Measurements from ENCODE around the gene LEO1. TPM values are rescaled to one million over a fixed set of nuclear protein-coding genes. Genes with fewer than 3 reads are reported as not detected.
A peak's percentile ranks its signal among the peaks of the same experiment; 100 is the strongest.

Gene LEO1
- total RNA-seq, 2 donors from 2014 or later: 9.0 to 10.6 TPM

DNA sequence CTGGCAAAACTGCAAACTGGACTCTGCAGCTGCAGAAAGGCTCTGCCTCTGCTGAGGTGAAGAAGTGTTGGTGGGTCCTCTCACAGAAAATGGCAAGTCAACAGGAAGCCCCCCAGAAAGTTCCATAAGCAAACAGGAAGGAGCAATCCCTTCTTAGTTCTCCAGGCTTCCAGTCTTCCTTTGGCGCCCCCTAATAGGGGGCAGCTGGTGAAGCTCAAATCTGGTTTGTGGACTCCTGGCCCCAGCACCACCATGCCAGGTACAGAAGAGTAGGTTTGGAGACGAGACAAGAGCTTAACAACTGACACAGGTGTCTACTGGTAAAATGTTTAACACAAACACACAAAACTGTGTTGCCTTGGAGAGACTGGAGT, 35.5 kb downstream of the LEO1 start:
- Histone ChIP-seq H3K36me3 (peaks cover 7% of the 10 kb centered on the region), H3K4me1 (no peaks in the 10 kb centered on the region), H3K27me3 (no peaks in the 10 kb centered on the region), H3K27ac (no peak overlapping the region), H3K4me3 (no peak overlapping the region), H3K9me3 (no peaks in the 10 kb centered on the region)
- peak; percentile 34 for DNase-seq (ENCODE audit: low spot score)
- TF ChIP-seq, protein P1, sequence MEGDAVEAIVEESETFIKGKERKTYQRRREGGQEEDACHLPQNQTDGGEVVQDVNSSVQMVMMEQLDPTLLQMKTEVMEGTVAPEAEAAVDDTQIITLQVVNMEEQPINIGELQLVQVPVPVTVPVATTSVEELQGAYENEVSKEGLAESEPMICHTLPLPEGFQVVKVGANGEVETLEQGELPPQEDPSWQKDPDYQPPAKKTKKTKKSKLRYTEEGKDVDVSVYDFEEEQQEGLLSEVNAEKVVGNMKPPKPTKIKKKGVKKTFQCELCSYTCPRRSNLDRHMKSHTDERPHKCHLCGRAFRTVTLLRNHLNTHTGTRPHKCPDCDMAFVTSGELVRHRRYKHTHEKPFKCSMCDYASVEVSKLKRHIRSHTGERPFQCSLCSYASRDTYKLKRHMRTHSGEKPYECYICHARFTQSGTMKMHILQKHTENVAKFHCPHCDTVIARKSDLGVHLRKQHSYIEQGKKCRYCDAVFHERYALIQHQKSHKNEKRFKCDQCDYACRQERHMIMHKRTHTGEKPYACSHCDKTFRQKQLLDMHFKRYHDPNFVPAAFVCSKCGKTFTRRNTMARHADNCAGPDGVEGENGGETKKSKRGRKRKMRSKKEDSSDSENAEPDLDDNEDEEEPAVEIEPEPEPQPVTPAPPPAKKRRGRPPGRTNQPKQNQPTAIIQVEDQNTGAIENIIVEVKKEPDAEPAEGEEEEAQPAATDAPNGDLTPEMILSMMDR (IDR thresholded peaks at IDR 0.05): no peak

DNA sequence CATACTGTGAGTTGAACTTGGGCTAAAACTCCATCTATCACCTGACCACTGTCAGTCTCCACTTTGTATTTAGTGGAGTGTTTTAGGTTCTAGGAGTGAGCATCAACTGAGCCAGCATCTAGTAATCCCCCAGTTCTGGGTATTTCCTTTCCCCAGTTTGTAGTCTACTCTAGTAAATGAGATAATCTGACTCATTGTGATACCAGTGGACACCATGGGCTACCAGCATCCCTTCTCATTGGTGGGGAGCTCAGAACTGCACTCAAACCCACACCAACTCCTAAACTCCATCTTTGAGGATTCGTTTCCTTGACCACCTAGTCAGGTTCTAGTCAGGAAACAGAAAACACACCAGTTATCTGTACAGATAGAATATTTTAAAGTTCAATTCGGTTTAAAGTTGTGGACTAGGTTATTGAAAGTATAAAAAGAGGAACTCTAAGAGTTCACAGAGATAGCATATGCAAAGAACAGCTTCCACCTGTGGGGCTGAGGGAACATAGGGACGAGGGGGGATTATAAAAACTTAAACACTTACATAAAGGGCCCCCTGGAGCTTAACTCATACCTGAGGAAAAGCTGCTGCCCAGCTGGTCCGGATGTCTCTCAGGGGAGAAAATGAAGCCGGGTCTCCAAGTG, 36.0 kb downstream of the LEO1 start:
- Histone ChIP-seq H3K4me3 (no peak overlapping the region), H3K36me3 (peaks cover 12% of the 10 kb centered on the region), H3K27ac (no peak overlapping the region), H3K27me3 (no peaks in the 10 kb centered on the region), H3K9me3 (no peaks in the 10 kb centered on the region), H3K4me1 (no peaks in the 10 kb centered on the region)
- TF ChIP-seq, protein P1 (IDR thresholded peaks at IDR 0.05): no peak
- no peak for DNase-seq (ENCODE audit: low spot score)

DNA sequence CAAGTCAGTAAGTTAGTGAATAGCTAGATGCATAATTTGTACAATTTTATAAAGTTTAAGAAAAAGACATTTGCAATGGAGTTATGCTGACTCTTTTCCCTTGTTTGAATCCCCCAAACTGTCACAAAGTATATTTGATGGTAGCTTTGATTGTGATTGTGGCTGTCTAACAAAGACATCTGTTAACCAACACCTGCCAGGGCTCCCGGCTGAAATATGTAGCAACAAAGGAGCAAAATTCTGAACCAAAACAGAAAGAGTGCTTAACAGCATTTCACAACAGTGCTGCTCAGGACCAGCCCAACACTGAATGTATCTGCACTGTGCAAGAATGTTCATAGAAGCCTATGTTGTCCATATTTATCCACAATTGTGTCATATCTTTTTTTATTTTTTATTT, 39.4 kb downstream of the LEO1 start:
- Histone ChIP-seq H3K4me1 (no peaks in the 10 kb centered on the region), H3K27ac (no peak overlapping the region), H3K27me3 (no peaks in the 10 kb centered on the region), H3K9me3 (no peaks in the 10 kb centered on the region), H3K4me3 (no peak overlapping the region), H3K36me3 (peaks cover 7% of the 10 kb centered on the region)
- TF ChIP-seq, protein P1 (IDR thresholded peaks at IDR 0.05): no peak
- DNase-seq (ENCODE audit: low spot score): peak; percentile 28

DNA sequence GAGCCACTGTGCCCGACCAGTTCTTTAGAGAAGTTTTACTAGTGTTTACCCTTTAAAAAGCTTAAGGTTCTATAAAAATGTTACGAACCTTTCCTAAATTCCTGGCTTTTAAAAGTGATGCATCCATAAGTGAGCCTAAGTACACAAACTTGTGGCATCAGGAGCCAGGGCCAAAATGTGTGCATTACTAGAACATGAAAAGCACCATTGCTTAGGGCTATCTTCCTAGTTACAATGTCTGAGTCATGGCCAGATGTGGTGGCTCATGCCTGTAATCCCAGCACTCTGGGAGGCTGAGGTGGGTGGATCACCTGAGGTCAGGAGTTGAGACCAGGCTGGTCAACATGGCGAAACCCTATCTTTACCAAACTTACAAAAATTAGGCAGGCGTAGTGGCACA, 39.9 kb downstream of the LEO1 start:
- TF ChIP-seq, protein P1 (IDR thresholded peaks at IDR 0.05): no peak
- H3K9me3 ChIP-seq: no peaks in the 10 kb centered on the region
- H3K4me1 ChIP-seq: no peaks in the 10 kb centered on the region
- peak; percentile 16 for DNase-seq (ENCODE audit: low spot score)
- H3K36me3 ChIP-seq: peaks cover 7% of the 10 kb centered on the region
- no peak overlapping the region for H3K4me3 ChIP-seq
- no peaks in the 10 kb centered on the region for H3K27me3 ChIP-seq
- H3K27ac ChIP-seq: no peak overlapping the region

DNA sequence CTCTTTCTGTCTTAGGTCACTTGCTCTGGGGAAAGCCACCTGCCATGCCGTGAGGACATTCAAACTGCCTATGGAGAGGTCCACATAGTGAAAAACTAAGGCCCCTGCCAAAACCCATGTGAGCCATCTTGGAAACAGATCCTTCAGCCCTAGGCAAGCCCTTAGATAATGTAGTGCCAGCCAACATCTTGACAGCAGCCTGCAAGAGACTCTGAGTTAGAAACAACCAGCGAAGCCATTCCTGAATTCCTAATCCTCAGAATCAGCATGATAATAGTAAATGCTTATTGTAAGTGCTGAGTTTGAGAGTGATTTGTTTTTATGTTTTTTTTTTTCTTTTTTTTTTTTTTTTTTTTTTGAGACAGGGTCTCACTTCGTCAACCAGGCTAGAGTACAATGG, 40.6 kb downstream of the LEO1 start:
- no peak overlapping the region for H3K27ac ChIP-seq
- no peaks in the 10 kb centered on the region for H3K4me1 ChIP-seq
- no peaks in the 10 kb centered on the region for H3K9me3 ChIP-seq
- peaks cover 7% of the 10 kb centered on the region for H3K36me3 ChIP-seq
- TF ChIP-seq, protein P1 (IDR thresholded peaks at IDR 0.05): no peak
- no peaks in the 10 kb centered on the region for H3K27me3 ChIP-seq
- no peak overlapping the region for H3K4me3 ChIP-seq
- DNase-seq (ENCODE audit: low spot score): peak; percentile 4

DNA sequence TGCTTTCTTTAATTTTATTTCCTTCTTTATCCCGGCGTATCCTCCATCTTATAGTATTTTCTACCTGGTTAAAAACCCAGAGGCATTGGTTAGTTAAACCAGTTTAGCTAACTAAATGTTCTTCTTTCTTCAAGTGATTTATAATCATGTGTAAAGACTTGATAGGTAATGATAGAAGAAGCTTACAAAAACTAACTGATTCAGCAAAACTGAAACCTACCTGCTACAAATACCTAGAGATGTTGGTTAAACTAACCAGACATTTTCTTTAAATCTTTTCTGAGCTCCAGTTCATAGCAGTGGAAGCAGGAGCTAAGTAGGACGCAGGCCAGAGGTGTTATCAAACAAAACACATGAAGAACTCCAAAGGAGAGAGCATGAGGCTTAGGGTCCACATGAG, 44.8 kb downstream of the LEO1 start:
- TF ChIP-seq, protein P1 (IDR thresholded peaks at IDR 0.05): no peak
- DNase-seq (ENCODE audit: low spot score): no peak
- peaks cover 7% of the 10 kb centered on the region for H3K36me3 ChIP-seq
- no peaks in the 10 kb centered on the region for H3K4me1 ChIP-seq
- H3K27me3 ChIP-seq: no peaks in the 10 kb centered on the region
- H3K27ac ChIP-seq: no peak overlapping the region
- no peaks in the 10 kb centered on the region for H3K9me3 ChIP-seq
- no peak overlapping the region for H3K4me3 ChIP-seq

Data from right atrium auricular region (tissue), 2 donors.